ENCODE results near the gene OR1N1. TPM values are rescaled to one million over a fixed set of nuclear protein-coding genes. Genes with fewer than 3 reads are reported as not detected.

The OR1N1 gene
- total and polyA plus RNA-seq, 2 experiments from 2014 or later = not detected

GRCh38 chr9:122518226-122518625, 8.9 kb downstream of the OR1N1 start:
- Histone ChIP-seq H3K27ac (ENCODE audit: low read depth) (no peak overlapping the region), H3K4me2 (no peak overlapping the region), H3K27me3 (ENCODE audit: insufficient read depth) (peaks cover 7% of the 10 kb centered on the region; the same call in 1 of the 2 replicates), H3K79me2 (replicated peaks; ENCODE audit: insufficient read depth) (no peaks in the 10 kb centered on the region), H2AFZ (no peak overlapping the region), H3K9me2 (ENCODE audit: insufficient read depth) (no peaks in the 10 kb centered on the region), H3F3A (replicated peaks; ENCODE audit: low read depth) (no peaks in the 10 kb centered on the region), H4K20me1 (replicated peaks; ENCODE audit: insufficient read depth) (no peaks in the 10 kb centered on the region), H3K36me3 (ENCODE audit: insufficient read depth) (no peaks in the 10 kb centered on the region), H3K4me3 (no peak overlapping the region), H3K4me1 (ENCODE audit: insufficient read depth) (no peaks in the 10 kb centered on the region)
- no peaks in the 10 kb centered on the region for H3K4me1 Mint-ChIP-seq
- H3K27me3 Mint-ChIP-seq (ENCODE audit: insufficient read depth, low read depth, poor library complexity) = no peaks in the 10 kb centered on the region
- H3K27ac Mint-ChIP-seq = no peak overlapping the region
- H3K36me3 Mint-ChIP-seq (ENCODE audit: low read depth) = no peaks in the 10 kb centered on the region; the same call in 2 of the 3 replicates
- H3K9me3 Mint-ChIP-seq = peaks cover 34% of the 10 kb centered on the region
- H3K4me3 Mint-ChIP-seq = no peak overlapping the region
- ATAC-seq (no peak), DNase-seq (ENCODE audit: low spot score) (no peak)
- TF ChIP-seq EZH2 (IDR thresholded peaks at IDR 0.05; ENCODE audit: low read depth, unreplicated experiment) (no peak), POLR2AphosphoS5 (IDR thresholded peaks at IDR 0.05; ENCODE audit: low read depth) (no peak), ETS1 (IDR thresholded peaks at IDR 0.05) (no peak), NANOG (IDR thresholded peaks at IDR 0.05; ENCODE audit: borderline replicate concordance) (no peak), CTCF (conservative IDR thresholded peaks at IDR 0.05; ENCODE audit: low read depth in 2 of 2) (no peak), ZNF331 (CRISPR knock-in tag; IDR thresholded peaks at IDR 0.05; ENCODE audit: low read depth) (no peak), CREB1 (CRISPR knock-in tag; IDR thresholded peaks at IDR 0.05; ENCODE audit: low read depth) (no peak), STAT1 (IDR thresholded peaks at IDR 0.05; ENCODE audit: unreplicated experiment) (no peak), EZH2phosphoT487 (IDR thresholded peaks at IDR 0.05; ENCODE audit: unreplicated experiment) (no peak), ZNF462 (CRISPR knock-in tag; IDR thresholded peaks at IDR 0.05) (no peak), JUNB (IDR thresholded peaks at IDR 0.05; ENCODE audit: unreplicated experiment) (no peak), ZNF114 (CRISPR knock-in tag; IDR thresholded peaks at IDR 0.05) (no peak), REST (IDR thresholded peaks at IDR 0.05; ENCODE audit: unreplicated experiment) (no peak)
